ENCODE data around the gene ACVRL1.

DNA sequence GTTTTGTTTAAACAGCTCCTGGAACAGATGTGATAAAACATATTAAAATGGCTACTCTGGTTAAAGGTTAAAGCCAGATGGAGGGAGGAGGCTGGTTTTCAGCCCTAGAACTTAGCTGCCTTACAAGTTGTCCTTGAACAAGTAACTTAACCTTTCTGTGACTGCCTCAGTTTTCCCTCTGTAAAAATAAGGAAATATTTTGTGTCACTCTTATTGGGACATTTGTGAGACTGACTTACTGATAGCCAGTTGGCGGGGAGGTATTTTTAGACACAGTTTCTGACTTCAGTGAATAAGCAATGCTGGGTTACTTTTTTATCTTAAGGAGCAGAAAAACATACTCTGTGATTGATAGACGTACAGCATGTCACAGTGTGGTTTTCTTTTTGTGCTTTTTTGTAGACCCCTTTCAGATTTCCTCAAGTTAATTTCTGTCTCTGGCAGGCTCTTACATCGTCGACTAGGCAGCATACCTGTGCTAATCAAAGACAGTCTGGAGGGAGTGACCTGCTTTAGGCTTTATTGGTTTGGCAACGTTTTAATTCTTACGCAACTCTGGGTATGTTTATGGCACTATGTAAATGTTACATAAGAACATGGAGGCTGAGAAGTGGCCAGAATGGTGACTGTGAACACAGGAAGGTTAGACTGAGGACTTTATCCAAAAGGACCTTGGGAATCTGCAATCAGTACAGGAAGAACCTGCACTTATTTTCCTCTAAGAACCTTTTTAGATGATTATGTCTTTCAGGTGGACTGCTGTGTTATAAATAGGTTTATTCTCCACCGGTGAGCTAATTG, 47.5 kb downstream of the ACVRL1 start:
- TF ChIP-seq EZH2 (IDR thresholded peaks at IDR 0.05; ENCODE audit: borderline replicate concordance, control insufficient read depth, low read depth, low read length) = no peak
- no peak for TF ChIP-seq FOXK2 (IDR thresholded peaks at IDR 0.05)
- TF ChIP-seq SREBF2 (IDR thresholded peaks at IDR 0.05; ENCODE audit: low read length) = no peak
- TF ChIP-seq BHLHE40 (IDR thresholded peaks at IDR 0.05; ENCODE audit: borderline replicate concordance in 1 of 2, low read depth in 2 of 2, low read length in 1 of 2) = no peak
- TF ChIP-seq RCOR1 (conservative IDR thresholded peaks at IDR 0.05; ENCODE audit: low read depth, low read length) = no peak
- TF ChIP-seq, protein P1, sequence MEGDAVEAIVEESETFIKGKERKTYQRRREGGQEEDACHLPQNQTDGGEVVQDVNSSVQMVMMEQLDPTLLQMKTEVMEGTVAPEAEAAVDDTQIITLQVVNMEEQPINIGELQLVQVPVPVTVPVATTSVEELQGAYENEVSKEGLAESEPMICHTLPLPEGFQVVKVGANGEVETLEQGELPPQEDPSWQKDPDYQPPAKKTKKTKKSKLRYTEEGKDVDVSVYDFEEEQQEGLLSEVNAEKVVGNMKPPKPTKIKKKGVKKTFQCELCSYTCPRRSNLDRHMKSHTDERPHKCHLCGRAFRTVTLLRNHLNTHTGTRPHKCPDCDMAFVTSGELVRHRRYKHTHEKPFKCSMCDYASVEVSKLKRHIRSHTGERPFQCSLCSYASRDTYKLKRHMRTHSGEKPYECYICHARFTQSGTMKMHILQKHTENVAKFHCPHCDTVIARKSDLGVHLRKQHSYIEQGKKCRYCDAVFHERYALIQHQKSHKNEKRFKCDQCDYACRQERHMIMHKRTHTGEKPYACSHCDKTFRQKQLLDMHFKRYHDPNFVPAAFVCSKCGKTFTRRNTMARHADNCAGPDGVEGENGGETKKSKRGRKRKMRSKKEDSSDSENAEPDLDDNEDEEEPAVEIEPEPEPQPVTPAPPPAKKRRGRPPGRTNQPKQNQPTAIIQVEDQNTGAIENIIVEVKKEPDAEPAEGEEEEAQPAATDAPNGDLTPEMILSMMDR (IDR thresholded peaks at IDR 0.05 in 2 of 3, conservative IDR thresholded peaks at IDR 0.05 in 1 of 3; ENCODE audit: control insufficient read depth in 2 of 3, extremely low read depth in 1 of 3, insufficient read depth in 1 of 3, low read depth in 3 of 3, low read length in 3 of 3) = no peak
- TF ChIP-seq, protein P2, sequence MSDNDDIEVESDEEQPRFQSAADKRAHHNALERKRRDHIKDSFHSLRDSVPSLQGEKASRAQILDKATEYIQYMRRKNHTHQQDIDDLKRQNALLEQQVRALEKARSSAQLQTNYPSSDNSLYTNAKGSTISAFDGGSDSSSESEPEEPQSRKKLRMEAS (IDR thresholded peaks at IDR 0.05; ENCODE audit: low read depth, low read length) = no peak
- TF ChIP-seq, protein P3, sequence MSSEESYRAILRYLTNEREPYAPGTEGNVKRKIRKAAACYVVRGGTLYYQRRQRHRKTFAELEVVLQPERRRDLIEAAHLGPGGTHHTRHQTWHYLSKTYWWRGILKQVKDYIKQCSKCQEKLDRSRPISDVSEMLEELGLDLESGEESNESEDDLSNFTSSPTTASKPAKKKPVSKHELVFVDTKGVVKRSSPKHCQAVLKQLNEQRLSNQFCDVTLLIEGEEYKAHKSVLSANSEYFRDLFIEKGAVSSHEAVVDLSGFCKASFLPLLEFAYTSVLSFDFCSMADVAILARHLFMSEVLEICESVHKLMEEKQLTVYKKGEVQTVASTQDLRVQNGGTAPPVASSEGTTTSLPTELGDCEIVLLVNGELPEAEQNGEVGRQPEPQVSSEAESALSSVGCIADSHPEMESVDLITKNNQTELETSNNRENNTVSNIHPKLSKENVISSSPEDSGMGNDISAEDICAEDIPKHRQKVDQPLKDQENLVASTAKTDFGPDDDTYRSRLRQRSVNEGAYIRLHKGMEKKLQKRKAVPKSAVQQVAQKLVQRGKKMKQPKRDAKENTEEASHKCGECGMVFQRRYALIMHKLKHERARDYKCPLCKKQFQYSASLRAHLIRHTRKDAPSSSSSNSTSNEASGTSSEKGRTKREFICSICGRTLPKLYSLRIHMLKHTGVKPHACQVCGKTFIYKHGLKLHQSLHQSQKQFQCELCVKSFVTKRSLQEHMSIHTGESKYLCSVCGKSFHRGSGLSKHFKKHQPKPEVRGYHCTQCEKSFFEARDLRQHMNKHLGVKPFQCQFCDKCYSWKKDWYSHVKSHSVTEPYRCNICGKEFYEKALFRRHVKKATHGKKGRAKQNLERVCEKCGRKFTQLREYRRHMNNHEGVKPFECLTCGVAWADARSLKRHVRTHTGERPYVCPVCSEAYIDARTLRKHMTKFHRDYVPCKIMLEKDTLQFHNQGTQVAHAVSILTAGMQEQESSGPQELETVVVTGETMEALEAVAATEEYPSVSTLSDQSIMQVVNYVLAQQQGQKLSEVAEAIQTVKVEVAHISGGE (CRISPR knock-in tag; IDR thresholded peaks at IDR 0.05) = no peak
- no peak for TF ChIP-seq CHD1 (IDR thresholded peaks at IDR 0.05; ENCODE audit: low read depth, low read length)
- TF ChIP-seq RAD51 (IDR thresholded peaks at IDR 0.05) = no peak
- no peak for TF ChIP-seq POLR2A (IDR thresholded peaks at IDR 0.05; ENCODE audit: low read depth, low read length)
- no peak for TF ChIP-seq NFYA (IDR thresholded peaks at IDR 0.05; ENCODE audit: borderline replicate concordance, low read depth, low read length)
- no peak for TF ChIP-seq SIN3A (IDR thresholded peaks at IDR 0.05; ENCODE audit: low read depth, low read length)
- no peak for TF ChIP-seq STAT3 (IDR thresholded peaks at IDR 0.05; ENCODE audit: low read depth, low read length)

Data from GM12878 (cell line).